ENCODE measurements around the gene PTPN5.
"Not testable (repeated sequence)": the region's sequence is repeated elsewhere in the genome, so short reads cannot be mapped to it uniquely, and the experiment has no call there.

Gene PTPN5

GRCh38 chr11:18681949-18682348 is 109.6 kb downstream of the PTPN5 start:
- DNase-seq (ENCODE audit: low spot score) = not testable (repeated sequence)
